Kidney (tissue), 14 donors: ENCODE data around the gene RPUSD2. TPM values are rescaled to one million over a fixed set of nuclear protein-coding genes. Genes with fewer than 3 reads are reported as not detected.

Source experiments
- DNase-seq, 5 donors: peaks; one replicate each; pipeline ENCODE4 v3.0.0-alpha.2; 2013 to 2020
- FAIRE-seq: peaks from 2 replicates; lab custom pipeline; 2012; peaks lifted over from hg19 to GRCh38; lab: Jason Lieb, UNC
- H3K27ac ChIP-seq, 2 donors: one replicate each; pipeline ENCODE4 v1.7.0; 2013; ENCODE audit warnings: low read depth in 2 of 2, low read length in 2 of 2, inconsistent platforms in 1 of 2
- H3K27me3 ChIP-seq: one replicate; pipeline ENCODE4 v1.7.1; 2013; ENCODE audit warnings: low read length, inconsistent platforms; ENCODE audit not compliant: control insufficient read depth, insufficient read depth
- H3K36me3 ChIP-seq, 3 donors: one replicate each; pipeline versions ENCODE4 v1.7.0 to v1.7.1; 2013; ENCODE audit warnings: low read length in 3 of 3, control low read depth in 1 of 3, inconsistent platforms in 1 of 3; ENCODE audit not compliant: insufficient read depth in 3 of 3, control insufficient read depth in 2 of 3
- H3K4me1 ChIP-seq, 3 donors: one replicate each; pipeline versions ENCODE4 v1.7.0 to v1.7.1; 2013; ENCODE audit warnings: low read length in 3 of 3, inconsistent platforms in 1 of 3, low read depth in 1 of 3; ENCODE audit not compliant: control insufficient read depth in 2 of 3, insufficient read depth in 2 of 3
- H3K4me3 ChIP-seq, 3 donors: one replicate each; pipeline versions ENCODE4 v1.7.0 to v1.8.1; 2013; ENCODE audit warnings: low read length in 3 of 3, control low read depth in 1 of 3, inconsistent platforms in 1 of 3
- H3K9ac ChIP-seq, 3 donors: one replicate each; pipeline versions ENCODE4 v1.7.0 to v1.7.1; 2013; ENCODE audit warnings: low read length in 3 of 3, control low read depth in 1 of 3, inconsistent platforms in 1 of 3
- H3K9me3 ChIP-seq, 3 donors: one replicate each; pipeline versions ENCODE4 v1.7.0 to v1.7.1; 2013; ENCODE audit warnings: low read length in 3 of 3, control low read depth in 1 of 3, inconsistent platforms in 1 of 3; ENCODE audit not compliant: control insufficient read depth in 2 of 3, insufficient read depth in 1 of 3
- intact Hi-C: fragments of 100-400 bp; cut with DNase I; formaldehyde crosslinking; loops from one replicate; pipeline ENCODE4 v1.11.1; 2022
- polyA plus RNA-seq: library from polyadenylated mRNA; stranded (reverse); fragments of 350-450 nt; fragmentation: Illumina TruSeq; extraction: RNeasy Lipid Tissue Mini Kit (QIAGEN cat#74804); gene quantifications from one replicate; pipeline ENCODE4 v1.2.3, GENCODE V29; 2014; ENCODE audit warnings: low read depth, low replicate concordance; ENCODE audit not compliant: insufficient read depth
- total RNA-seq: library from RNA; stranded (reverse); fragmentation: NEBNext Ultra II Directional; extraction: Animal tissue kit (Norgen Biotek cat#: 25700); gene quantifications from one replicate; pipeline ENCODE4 v1.2.1, GENCODE V29; 2021
- TF ChIP-seq, protein P1 (sequence below): IDR thresholded peaks from 3 replicates; pipeline ENCODE4 v1.5.1; 2012; ENCODE audit warnings: mild to moderate bottlenecking, moderate library complexity, borderline replicate concordance; ENCODE audit not compliant: insufficient read depth; ENCODE audit errors: extremely low read depth
- donor health status: control.
- donor health status: control.
- donor health status: control.
- donor health status: control.
- donor health status: control.
- donor health status: DM: yes; HTN: yes; CAD: no.
- donor health status: Normal renal cell carcinoma (clear cell type).

The RPUSD2 gene
- total and polyA plus RNA-seq, 2 donors from 2014 or later: 9.8 to 12.7 TPM

DNA sequence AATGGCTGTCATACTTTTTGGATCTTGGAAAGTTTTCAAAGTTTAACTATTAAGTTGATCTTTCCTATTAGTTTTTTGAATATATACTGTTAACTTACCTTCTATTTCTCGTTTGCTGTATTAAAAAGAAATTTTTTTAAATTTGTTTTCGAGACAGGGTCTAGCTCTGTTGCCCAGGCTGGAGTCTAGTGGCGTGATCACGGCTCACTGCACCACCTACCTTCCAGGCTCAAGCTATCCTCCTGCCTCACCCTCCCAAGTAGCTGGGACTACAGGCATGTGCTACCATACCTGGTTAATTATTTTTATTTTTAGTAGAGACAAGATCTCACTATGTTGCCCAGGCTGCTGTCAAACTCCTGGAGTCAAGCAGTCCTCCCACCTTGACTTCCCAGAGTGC is 29.6 kb downstream of the RPUSD2 start:
- Histone ChIP-seq H3K9me3 (no peaks in the 10 kb centered on the region), H3K27me3 (no peaks in the 10 kb centered on the region), H3K9ac (no peak overlapping the region), H3K4me3 (no peak overlapping the region), H3K4me1 (no peaks in the 10 kb centered on the region), H3K27ac (no peak overlapping the region), H3K36me3 (no peaks in the 10 kb centered on the region)
- intact Hi-C loops: no loop called here
- DNase-seq: no peak
- TF ChIP-seq, protein P1, sequence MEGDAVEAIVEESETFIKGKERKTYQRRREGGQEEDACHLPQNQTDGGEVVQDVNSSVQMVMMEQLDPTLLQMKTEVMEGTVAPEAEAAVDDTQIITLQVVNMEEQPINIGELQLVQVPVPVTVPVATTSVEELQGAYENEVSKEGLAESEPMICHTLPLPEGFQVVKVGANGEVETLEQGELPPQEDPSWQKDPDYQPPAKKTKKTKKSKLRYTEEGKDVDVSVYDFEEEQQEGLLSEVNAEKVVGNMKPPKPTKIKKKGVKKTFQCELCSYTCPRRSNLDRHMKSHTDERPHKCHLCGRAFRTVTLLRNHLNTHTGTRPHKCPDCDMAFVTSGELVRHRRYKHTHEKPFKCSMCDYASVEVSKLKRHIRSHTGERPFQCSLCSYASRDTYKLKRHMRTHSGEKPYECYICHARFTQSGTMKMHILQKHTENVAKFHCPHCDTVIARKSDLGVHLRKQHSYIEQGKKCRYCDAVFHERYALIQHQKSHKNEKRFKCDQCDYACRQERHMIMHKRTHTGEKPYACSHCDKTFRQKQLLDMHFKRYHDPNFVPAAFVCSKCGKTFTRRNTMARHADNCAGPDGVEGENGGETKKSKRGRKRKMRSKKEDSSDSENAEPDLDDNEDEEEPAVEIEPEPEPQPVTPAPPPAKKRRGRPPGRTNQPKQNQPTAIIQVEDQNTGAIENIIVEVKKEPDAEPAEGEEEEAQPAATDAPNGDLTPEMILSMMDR: no peak
- no peak for FAIRE-seq

DNA sequence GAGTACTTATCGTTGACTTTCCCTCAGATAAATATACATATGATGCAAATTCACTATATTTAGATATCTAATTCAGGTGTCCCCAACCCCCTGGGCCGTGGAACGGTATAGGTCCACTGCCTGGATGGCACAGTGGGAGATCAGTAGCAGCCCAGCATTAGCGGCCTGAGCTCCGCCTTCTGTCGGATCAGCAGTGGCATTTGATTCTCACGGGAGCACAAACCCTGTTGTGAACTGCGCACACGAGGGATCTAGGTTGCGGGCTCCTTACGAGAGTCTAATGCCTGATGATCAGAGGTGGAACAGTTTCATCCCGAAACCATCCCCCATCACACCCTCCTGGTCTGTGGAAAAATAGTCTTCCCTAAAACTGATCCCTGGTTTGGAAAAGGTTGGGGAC is 31.9 kb downstream of the RPUSD2 start:
- intact Hi-C loops: no loop called here
- no peak overlapping the region for H3K4me3 ChIP-seq
- no peak overlapping the region for H3K27ac ChIP-seq
- DNase-seq (no peak), FAIRE-seq (no peak)
- H3K4me1 ChIP-seq: no peaks in the 10 kb centered on the region
- H3K27me3 ChIP-seq: no peaks in the 10 kb centered on the region
- H3K9ac ChIP-seq: no peak overlapping the region
- no peaks in the 10 kb centered on the region for H3K9me3 ChIP-seq
- no peaks in the 10 kb centered on the region for H3K36me3 ChIP-seq
- TF ChIP-seq, protein P1: no peak

DNA sequence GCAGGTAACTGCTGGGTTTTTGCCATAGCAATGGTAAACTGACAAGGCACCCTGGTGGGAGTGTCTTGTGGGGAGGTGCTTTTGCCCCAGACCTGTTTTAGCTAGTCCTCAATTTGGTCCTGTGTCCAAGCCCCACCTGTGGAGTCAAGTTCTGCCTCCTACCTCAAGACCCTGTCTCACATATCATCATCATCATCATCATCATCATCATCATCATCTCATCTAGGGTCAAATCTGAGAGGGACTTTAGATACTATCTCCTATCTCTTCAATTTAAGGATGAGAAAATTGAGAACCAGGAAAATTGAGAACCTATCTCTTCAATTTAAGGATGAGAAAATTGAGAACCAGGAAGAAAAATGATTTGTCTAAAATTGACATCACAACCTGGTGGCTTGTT is 34.8 kb downstream of the RPUSD2 start:
- intact Hi-C loops: no loop called here
- FAIRE-seq (no peak), DNase-seq (no peak)
- H3K9ac ChIP-seq: no peak overlapping the region
- TF ChIP-seq, protein P1: no peak
- H3K4me1 ChIP-seq: no peaks in the 10 kb centered on the region
- H3K27ac ChIP-seq: no peak overlapping the region
- no peak overlapping the region for H3K4me3 ChIP-seq
- H3K36me3 ChIP-seq: no peaks in the 10 kb centered on the region
- H3K9me3 ChIP-seq: no peaks in the 10 kb centered on the region
- H3K27me3 ChIP-seq: no peaks in the 10 kb centered on the region

DNA sequence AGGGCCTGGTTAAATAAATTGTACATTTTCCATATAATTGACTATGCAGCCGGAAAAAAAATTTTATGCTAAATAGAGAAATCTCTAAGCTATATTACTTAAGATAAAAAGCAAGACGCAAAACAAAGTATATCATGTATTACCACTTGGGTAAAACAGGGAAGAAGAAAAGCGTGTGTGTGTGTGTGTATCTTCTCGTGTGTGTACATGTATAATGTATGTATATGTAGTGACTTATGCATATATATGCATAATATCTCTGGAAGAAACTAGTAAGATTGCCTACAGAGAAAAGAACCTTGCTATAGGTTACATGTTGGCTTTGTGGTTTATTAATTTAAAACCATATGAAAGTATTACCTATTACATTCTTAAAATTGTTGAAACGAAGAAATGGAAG is 44.0 kb downstream of the RPUSD2 start:
- TF ChIP-seq, protein P1: no peak
- DNase-seq (no peak), FAIRE-seq (no peak)
- H3K27me3 ChIP-seq: no peaks in the 10 kb centered on the region
- H3K9me3 ChIP-seq: no peaks in the 10 kb centered on the region
- no peaks in the 10 kb centered on the region for H3K4me1 ChIP-seq
- no peak overlapping the region for H3K4me3 ChIP-seq
- H3K9ac ChIP-seq: no peak overlapping the region
- intact Hi-C loops: no loop called here
- no peaks in the 10 kb centered on the region for H3K36me3 ChIP-seq
- no peak overlapping the region for H3K27ac ChIP-seq
